Hematopoietic multipotent progenitor cell treated with erythropoietin and hydrocortisone succinate and interleukin-3 and kit ligand, for 15 days (in vitro differentiated cells): ENCODE measurements around the gene TXNDC17.
"Not testable (repeated sequence)": the region's sequence is repeated elsewhere in the genome, so short reads cannot be mapped to it uniquely, and the experiment has no call there.

Source experiments
- DNase-seq: peaks from one replicate; pipeline ENCODE4 v3.0.0-alpha.2; 2015; ENCODE audit warnings: low spot score

The TXNDC17 gene

GRCh38 chr17:6637458-6637840, 3.4 kb upstream of the TXNDC17 start:
- DNase-seq = no peak

GRCh38 chr17:6638046-6638908, 2.6 kb upstream of the TXNDC17 start:
- DNase-seq = peak; percentile 48

DNA sequence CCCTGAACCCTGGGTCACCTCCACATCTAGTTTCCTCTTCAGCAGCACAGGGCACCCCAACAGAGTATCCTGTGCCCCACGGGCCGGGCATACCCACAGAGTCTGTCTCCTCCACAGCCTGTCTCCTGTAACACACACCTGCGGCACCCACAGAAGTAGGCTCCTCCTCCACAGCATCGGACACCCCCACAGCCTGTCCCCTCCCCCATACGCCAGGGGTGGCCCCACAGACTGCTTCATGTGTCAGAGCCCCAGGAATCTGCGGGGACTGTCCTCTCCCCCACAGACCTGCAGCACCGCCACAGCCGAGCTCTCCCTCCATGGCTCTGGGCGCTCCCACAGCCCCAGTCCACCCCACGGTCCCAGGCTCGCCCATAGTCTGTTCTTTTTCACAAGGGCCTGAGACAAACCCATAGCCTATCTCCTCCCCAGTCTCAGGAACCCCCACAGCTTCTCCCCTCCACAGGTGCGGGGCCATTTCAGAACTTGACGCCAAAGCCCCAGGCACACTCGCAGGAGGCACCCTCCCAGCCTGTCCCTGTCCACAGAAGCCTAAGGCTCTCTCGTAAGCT, 1.8 kb upstream of the TXNDC17 start:
- no peak for DNase-seq

DNA sequence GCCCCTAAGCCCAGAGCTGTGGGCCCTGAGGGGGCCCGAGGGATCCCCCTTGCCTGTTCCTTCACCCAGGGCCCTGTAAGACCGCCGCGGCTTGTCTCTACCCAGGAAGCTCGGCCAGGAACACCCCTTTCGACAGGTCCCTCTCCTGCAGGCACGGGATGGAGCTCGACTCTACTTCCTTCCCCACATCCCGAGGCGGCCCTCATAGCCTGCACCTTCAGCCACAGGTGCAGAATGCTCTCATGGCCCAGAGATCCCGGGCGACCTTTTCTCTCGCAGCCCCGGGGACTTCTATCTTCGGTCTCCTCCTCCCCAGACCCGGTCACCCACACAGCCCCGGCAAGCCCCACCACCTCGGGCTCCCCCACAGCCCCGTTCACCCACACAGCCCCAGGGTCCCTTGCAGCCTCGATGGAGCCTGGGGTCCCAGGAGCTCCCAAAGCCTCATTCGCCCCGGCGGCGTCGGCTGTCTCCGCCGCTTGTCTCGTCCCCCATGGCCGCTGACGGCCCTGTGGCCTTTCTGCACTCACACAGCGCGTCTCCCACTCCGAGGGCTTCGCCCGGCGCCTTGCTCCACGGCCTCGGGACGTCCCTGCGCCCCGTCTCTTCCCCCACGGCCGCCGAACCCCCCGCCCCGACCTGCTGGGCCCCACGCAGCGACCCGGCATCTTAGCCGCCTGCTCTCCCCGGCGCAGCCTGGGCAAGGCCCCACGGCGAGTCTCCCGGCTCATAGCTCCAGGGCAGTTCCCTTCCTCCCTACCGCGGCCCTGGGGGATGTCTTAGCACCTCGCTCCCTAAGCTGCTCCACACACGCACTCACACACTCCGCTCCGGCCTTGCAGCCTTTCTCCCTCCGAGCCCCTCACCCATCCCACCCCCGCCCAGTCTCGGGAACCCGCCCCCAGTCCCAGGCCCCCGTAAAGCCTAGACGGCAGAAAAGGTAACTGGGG, 999 bp upstream of the TXNDC17 start:
- peak; percentile 32 for DNase-seq

DNA sequence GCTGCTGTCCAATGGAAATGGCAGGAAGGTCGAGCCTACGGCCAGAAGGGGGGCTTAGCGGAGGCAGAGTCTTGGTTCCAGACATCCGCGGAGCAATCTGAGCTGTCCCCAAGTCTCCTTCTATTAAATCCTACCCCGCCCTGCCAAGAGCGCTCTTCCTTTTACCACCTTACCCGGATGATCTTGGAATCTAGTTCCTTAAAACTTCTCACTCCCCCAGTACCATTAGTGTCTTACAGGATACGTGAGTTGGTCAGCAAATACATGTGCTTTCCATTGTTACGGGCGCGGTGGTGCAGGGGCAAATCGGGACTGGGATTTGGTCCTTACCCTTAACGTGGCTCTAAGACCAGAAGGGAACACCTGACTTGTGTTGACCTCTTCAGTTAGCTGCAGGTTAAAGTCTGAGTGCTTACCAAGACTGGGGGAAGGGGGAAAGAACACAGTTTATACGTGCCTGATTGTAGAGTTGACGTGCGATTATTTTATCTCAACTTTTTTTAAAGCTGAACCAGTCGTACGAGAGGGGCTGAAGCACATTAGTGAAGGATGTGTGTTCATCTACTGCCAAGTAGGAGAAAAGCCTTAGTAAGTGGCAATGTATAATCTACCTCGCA, 495 bp downstream of the TXNDC17 start:
- no peak for DNase-seq

GRCh38 chr17:6642592-6642991, 1.7 kb downstream of the TXNDC17 start:
- DNase-seq = no peak

DNA sequence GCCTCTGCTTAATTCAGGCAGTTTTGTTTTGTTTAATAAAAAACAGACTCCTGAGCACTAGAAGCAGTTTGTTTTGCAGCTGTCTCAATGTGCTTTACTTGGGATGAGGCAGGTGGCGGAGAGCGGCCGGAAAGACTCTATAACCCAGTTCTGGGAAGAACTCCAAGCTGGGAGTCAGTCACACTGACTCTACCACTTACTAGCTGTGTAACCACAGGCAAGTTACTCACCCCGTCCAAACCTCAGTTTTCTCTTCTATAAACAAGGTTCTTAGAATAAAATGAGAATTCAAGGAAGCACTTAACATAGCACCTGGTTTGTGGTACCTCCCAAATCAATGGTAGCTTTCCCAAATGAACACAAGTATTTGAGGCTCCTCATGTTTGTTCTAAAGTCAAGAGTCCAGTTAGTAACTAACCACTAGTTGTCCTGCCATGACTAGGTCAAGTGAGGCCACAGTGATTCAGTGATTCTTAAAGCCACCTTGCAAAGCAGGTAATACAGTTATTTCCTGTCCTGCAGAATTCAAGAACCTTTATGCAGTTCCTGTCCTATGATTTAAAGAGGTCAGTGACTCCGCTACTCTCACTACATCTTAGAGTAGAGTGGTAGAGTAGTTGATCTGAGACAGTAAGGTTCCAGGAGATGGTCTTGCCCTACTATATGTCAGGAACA, 2.7 kb downstream of the TXNDC17 start:
- no peak for DNase-seq

DNA sequence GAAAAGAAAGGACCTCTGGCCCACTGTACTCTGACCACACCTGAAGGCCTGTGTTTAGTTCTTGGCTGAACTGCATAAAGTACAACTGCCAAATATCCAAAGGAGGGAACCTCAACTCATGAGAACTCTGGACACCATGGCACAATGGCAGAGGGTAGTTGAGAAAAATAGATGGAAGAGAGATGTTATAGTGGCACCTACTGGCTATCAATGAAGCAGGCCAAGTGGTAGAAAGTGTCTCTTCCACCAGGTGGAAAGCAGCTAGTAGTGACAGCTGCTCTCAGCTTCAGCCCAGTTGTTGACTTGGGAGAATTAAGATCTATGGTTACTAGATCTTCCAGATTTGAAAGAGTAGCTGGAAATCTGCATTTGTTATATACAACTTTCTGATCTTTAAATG, 7.3 kb downstream of the TXNDC17 start:
- peak; percentile 21 for DNase-seq

- DNase-seq = peak; percentile 94
Observed at GRCh38 chr17:6651354-6651918, 10.6 kb downstream of the TXNDC17 start, which contains the start of the genes C17orf100 and MED31. Gene C17orf100 (plus strand): TSS chr17:6651762. CDS start chr17:6651914, 152 bp downstream. Gene MED31 (minus strand): TSS chr17:6651605. CDS start chr17:6651528, 77 bp downstream.

DNA sequence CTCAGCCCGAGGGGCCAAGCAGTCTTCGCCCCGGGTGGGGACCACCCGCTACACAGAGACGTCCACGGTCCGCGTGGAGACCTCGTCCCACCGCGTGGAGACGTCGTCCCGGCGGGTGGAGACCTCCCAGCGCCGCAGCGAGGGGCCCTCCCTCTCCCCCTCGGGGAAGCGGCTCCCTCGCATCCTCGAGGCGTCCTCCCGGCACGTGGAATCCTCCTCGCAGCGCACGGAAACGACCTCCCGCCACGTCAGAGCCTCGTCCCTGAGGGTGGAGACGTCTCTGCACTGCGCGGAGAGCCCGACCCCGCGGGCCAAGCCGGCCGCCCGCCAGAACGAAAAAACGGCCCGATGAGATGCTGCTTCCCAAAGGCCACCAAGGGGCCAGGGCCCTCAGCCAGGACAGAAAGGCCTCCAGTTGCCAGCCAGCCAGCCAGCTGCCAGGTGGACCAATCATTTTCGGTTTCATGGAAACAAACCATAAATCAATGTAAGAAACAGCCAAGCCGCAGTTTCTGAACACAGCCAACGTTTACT, 11.1 kb downstream of the TXNDC17 start:
- no peak for DNase-seq

GRCh38 chr17:6654841-6655731, 14.2 kb downstream of the TXNDC17 start:
- no peak for DNase-seq

- DNase-seq = not testable (repeated sequence)
Observed at GRCh38 chr17:6655732-6656361, 15.0 kb downstream of the TXNDC17 start.

DNA sequence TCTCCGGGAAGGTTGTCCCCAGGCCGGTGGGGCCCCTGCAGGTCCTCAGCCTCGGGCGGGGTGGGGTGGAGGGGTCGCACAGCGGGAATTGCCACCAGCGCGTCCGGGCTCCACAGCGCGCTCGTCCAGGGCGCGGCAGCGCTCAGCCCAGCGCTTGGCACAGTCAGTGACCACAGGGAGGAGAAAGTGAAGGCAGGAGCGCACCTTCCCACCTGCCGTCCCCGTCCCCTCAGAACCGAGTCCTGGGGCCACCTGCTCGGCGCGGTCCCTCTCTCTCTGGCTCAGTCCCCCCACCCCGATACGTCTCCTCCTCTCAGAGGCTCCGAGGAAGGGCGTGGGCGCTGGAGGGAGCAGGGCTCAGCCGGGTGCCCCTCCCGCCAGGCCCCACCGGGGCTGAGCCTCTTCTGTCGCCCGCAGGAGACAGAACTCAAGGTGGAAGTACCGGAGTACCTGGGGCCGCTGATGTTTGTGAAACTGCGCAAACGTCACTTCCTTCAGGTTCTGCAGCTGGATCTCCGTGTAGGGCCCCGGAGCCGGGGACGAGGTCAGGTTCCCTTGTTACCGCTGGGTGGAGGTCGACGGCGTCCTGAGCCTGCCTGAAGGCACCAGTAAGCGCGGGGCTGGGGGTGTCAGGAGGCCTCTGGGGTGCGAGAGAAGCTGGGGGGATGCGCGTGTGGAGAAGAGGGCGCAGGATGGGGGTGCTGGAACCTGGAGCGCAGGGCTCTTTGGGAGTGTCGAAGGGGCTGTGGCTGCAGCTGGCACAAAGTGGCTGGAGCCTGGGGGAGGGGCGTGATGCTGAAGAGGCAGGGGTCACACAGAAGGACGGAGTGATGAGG, 16.2 kb downstream of the TXNDC17 start:
- DNase-seq = not testable (repeated sequence)

- DNase-seq = no peak
Observed at GRCh38 chr17:6657633-6658287, 16.9 kb downstream of the TXNDC17 start.

- DNase-seq = not testable (repeated sequence)
Observed at GRCh38 chr17:6658411-6658810, 17.6 kb downstream of the TXNDC17 start.

GRCh38 chr17:6660101-6660500, 19.2 kb downstream of the TXNDC17 start:
- no peak for DNase-seq

DNA sequence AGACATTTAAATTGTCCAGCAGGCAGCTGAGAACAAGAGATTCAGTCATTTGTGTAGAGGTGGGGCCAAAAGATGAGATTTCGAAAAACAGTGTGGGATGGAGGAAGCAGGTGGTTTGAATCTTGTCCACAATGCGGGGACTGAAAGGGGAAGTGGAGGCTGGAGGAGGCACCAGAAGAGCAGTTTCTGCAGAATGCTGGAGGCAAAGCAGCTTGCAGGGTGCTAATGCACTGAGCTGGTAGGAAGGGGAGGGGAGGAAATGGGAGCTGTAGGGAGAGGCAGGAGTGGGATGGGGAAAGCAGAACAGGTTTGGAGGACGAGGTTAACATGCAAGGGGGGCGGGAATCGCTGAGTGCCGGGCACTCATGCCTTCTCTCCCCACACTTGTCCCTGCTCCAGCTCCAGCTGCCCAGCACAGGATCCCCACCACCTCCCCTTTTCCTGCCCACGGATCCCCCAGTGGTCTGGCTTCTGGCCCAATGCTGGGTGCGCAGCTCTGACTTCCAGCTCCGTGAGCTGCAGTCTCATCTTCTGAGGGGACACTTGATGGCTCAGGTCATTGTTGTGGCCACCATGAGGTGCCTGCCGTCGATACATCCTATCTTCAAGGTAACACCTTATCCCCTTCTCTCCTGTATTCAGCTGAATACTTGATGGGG, 20.1 kb downstream of the TXNDC17 start:
- DNase-seq = no peak
